Mononuclear cell (primary cell): Measurements from ENCODE around the gene SRGAP2. TPM values are rescaled to one million over a fixed set of nuclear protein-coding genes. Genes with fewer than 3 reads are reported as not detected.
"Not testable (repeated sequence)": the region's sequence is repeated elsewhere in the genome, so short reads cannot be mapped to it uniquely, and the experiment has no call there.

Source experiments
- H3K27me3 ChIP-seq: 2 replicates; pipeline ENCODE4 v1.6.0; 2011; ENCODE audit warnings: low read length, control low read depth; ENCODE audit not compliant: insufficient read depth
- H3K4me1 ChIP-seq: 2 replicates; pipeline ENCODE4 v1.5.1; 2011; ENCODE audit warnings: mild to moderate bottlenecking, low read length, control low read depth; ENCODE audit not compliant: insufficient read depth
- H3K4me3 ChIP-seq: 2 replicates; pipeline ENCODE4 v1.5.1; 2011; ENCODE audit warnings: mild to moderate bottlenecking, low read length, moderate library complexity
- H3K9me3 ChIP-seq: 2 replicates; pipeline ENCODE4 v1.5.1; 2011; ENCODE audit warnings: low read depth, mild to moderate bottlenecking, control low read depth, low read length
- total RNA-seq: library from RNA; depleted of rRNA; stranded (reverse); fragments of >200 nt; gene quantifications from one replicate; pipeline ENCODE4 v1.2.3, GENCODE V29; 2012

The SRGAP2 gene
- total RNA-seq, result 30.2 TPM

- not testable (repeated sequence) for H3K9me3 ChIP-seq, H3K27me3 ChIP-seq, H3K4me1 ChIP-seq
- peak within 1 kb of the TSS; percentile 45 for H3K4me3 ChIP-seq
Observed at GRCh38 chr1:206203364-206204158, at the start of gene SRGAP2. Gene SRGAP2 (plus strand): TSS chr1:206203541. CDS start chr1:206205971, 2,430 bp downstream.

- H3K27me3 ChIP-seq, H3K4me1 ChIP-seq, H3K9me3 ChIP-seq, H3K4me3 ChIP-seq: not testable (repeated sequence)
Observed at GRCh38 chr1:206167350-206168029, 35.9 kb upstream of the SRGAP2 start.

- H3K4me3 ChIP-seq, H3K4me1 ChIP-seq, H3K9me3 ChIP-seq, H3K27me3 ChIP-seq: not testable (repeated sequence)
Observed at GRCh38 chr1:206169794-206170193, 33.5 kb upstream of the SRGAP2 start.

GRCh38 chr1:206173110-206173719 is 30.1 kb upstream of the SRGAP2 start:
- not testable (repeated sequence) for H3K4me3 ChIP-seq, H3K9me3 ChIP-seq, H3K27me3 ChIP-seq, H3K4me1 ChIP-seq

GRCh38 chr1:206174182-206174868 is 29.0 kb upstream of the SRGAP2 start:
- H3K9me3 ChIP-seq, H3K27me3 ChIP-seq, H3K4me3 ChIP-seq: not testable (repeated sequence)
- peaks cover 13% of the 10 kb centered on the region for H3K4me1 ChIP-seq

GRCh38 chr1:206175459-206176113 is 27.8 kb upstream of the SRGAP2 start:
- not testable (repeated sequence) for H3K27me3 ChIP-seq, H3K9me3 ChIP-seq, H3K4me3 ChIP-seq
- peaks cover 13% of the 10 kb centered on the region for H3K4me1 ChIP-seq

GRCh38 chr1:206176114-206176502 is 27.2 kb upstream of the SRGAP2 start:
- not testable (repeated sequence) for H3K9me3 ChIP-seq, H3K27me3 ChIP-seq, H3K4me3 ChIP-seq
- H3K4me1 ChIP-seq, result peaks cover 13% of the 10 kb centered on the region

GRCh38 chr1:206178061-206178989 is 25.0 kb upstream of the SRGAP2 start:
- H3K9me3 ChIP-seq, H3K27me3 ChIP-seq, H3K4me3 ChIP-seq: not testable (repeated sequence)
- H3K4me1 ChIP-seq, result peaks cover 13% of the 10 kb centered on the region

- H3K27me3 ChIP-seq, H3K4me3 ChIP-seq: not testable (repeated sequence)
Observed at GRCh38 chr1:206179666-206180065, 23.7 kb upstream of the SRGAP2 start.

GRCh38 chr1:206182368-206183317 is 20.7 kb upstream of the SRGAP2 start:
- not testable (repeated sequence) for H3K9me3 ChIP-seq, H3K4me3 ChIP-seq, H3K4me1 ChIP-seq, H3K27me3 ChIP-seq

More at GRCh38 chr1:206179666-206180065, 23.7 kb upstream of the SRGAP2 start:
- H3K9me3 ChIP-seq, result not testable (repeated sequence)
- H3K4me1 ChIP-seq, result peaks cover 13% of the 10 kb centered on the region

GRCh38 chr1:206183788-206184187 is 19.6 kb upstream of the SRGAP2 start:
- H3K27me3 ChIP-seq, H3K4me3 ChIP-seq, H3K4me1 ChIP-seq, H3K9me3 ChIP-seq: not testable (repeated sequence)

GRCh38 chr1:206185778-206186177 is 17.6 kb upstream of the SRGAP2 start:
- not testable (repeated sequence) for H3K4me3 ChIP-seq, H3K4me1 ChIP-seq, H3K9me3 ChIP-seq, H3K27me3 ChIP-seq

- not testable (repeated sequence) for H3K4me1 ChIP-seq, H3K9me3 ChIP-seq, H3K4me3 ChIP-seq, H3K27me3 ChIP-seq
Observed at GRCh38 chr1:206186826-206187225, 16.5 kb upstream of the SRGAP2 start.
